GM12878 (cell line): Measurements from ENCODE around the gene DBNL.

Source experiments
- ATF3 ChIP-seq: IDR thresholded peaks from 2 replicates; pipeline ENCODE4 v1.6.1; 2011; ENCODE audit warnings: low read depth, mild to moderate bottlenecking, low read length, moderate library complexity, borderline replicate concordance; ENCODE audit errors: extremely low read depth
- BRCA1 ChIP-seq: IDR thresholded peaks from 2 replicates; pipeline ENCODE4 v1.6.1; 2011; ENCODE audit warnings: low read depth, low read length, improper control_type of control experiment
- EGR1 ChIP-seq, 2 experiments: IDR thresholded peaks; 1 replicate in 1 of 2; 2 replicates in 1 of 2; pipeline ENCODE4 v1.6.1; 2011 to 2012; ENCODE audit warnings: low read depth in 2 of 2, low read length in 2 of 2, borderline replicate concordance in 1 of 2, mild to moderate bottlenecking in 1 of 2, moderate library complexity in 1 of 2
- HCFC1 ChIP-seq: fragments of 150-350 bp; IDR thresholded peaks from 2 replicates; pipeline ENCODE4 v1.6.1; 2014; ENCODE audit warnings: low read length
- MAX ChIP-seq: IDR thresholded peaks from 2 replicates; pipeline ENCODE4 v1.6.1; 2012; ENCODE audit warnings: low read depth, low read length, improper control_type of control experiment
- NFYB ChIP-seq: IDR thresholded peaks from 2 replicates; pipeline ENCODE4 v1.6.1; 2011; ENCODE audit warnings: low read depth, mild to moderate bottlenecking, low read length, improper control_type of control experiment, moderate library complexity; ENCODE audit not compliant: insufficient read depth
- PBX3 ChIP-seq: IDR thresholded peaks from 2 replicates; pipeline ENCODE4 v1.6.1; 2011; ENCODE audit warnings: mild to moderate bottlenecking, low read depth, low read length, moderate library complexity; ENCODE audit not compliant: insufficient replicate concordance
- POLR2A ChIP-seq: IDR thresholded peaks from 2 replicates; pipeline ENCODE4 v1.6.1; 2011; ENCODE audit warnings: low read depth, mild to moderate bottlenecking, low read length
- TAF1 ChIP-seq: IDR thresholded peaks from 2 replicates; pipeline ENCODE4 v1.6.1; 2011; ENCODE audit warnings: mild to moderate bottlenecking, low read depth, low read length, borderline replicate concordance
- TF ChIP-seq, protein P1 (sequence below): IDR thresholded peaks from 2 replicates; pipeline ENCODE4 v1.6.1; 2011; ENCODE audit warnings: borderline replicate concordance, low read depth, mild to moderate bottlenecking, moderate library complexity, mixed read lengths, low read length; ENCODE audit not compliant: insufficient read depth; ENCODE audit errors: extremely low read length
- TF ChIP-seq, protein P2 (sequence below), 3 experiments: IDR thresholded peaks in 2 of 3; conservative IDR thresholded peaks in 1 of 3; 2 replicates each; pipeline ENCODE4 v1.5.1; 2011; ENCODE audit warnings: low read depth in 3 of 3, low read length in 3 of 3, mild to moderate bottlenecking in 3 of 3, control low read depth in 2 of 3, moderate library complexity in 2 of 3, inconsistent platforms in 1 of 3, mixed read lengths in 1 of 3; ENCODE audit not compliant: control insufficient read depth in 2 of 3, insufficient read depth in 1 of 3; ENCODE audit errors: extremely low read depth in 1 of 3

GRCh38 chr7:44061645-44062179 lies 17.2 kb downstream of the DBNL start:
- TF ChIP-seq HCFC1 (no peak), TAF1 (no peak), POLR2A (no peak), ATF3 (no peak), EGR1 (IDR thresholded peaks at IDR 0.05; ENCODE audit: borderline replicate concordance in 1 of 2, low read depth in 2 of 2, low read length in 2 of 2) (no peak), PBX3 (no peak), MAX (no peak), BRCA1 (no peak), NFYB (no peak)
- TF ChIP-seq, protein P1, sequence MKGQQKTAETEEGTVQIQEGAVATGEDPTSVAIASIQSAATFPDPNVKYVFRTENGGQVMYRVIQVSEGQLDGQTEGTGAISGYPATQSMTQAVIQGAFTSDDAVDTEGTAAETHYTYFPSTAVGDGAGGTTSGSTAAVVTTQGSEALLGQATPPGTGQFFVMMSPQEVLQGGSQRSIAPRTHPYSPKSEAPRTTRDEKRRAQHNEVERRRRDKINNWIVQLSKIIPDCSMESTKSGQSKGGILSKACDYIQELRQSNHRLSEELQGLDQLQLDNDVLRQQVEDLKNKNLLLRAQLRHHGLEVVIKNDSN: no peak
- TF ChIP-seq, protein P2, sequence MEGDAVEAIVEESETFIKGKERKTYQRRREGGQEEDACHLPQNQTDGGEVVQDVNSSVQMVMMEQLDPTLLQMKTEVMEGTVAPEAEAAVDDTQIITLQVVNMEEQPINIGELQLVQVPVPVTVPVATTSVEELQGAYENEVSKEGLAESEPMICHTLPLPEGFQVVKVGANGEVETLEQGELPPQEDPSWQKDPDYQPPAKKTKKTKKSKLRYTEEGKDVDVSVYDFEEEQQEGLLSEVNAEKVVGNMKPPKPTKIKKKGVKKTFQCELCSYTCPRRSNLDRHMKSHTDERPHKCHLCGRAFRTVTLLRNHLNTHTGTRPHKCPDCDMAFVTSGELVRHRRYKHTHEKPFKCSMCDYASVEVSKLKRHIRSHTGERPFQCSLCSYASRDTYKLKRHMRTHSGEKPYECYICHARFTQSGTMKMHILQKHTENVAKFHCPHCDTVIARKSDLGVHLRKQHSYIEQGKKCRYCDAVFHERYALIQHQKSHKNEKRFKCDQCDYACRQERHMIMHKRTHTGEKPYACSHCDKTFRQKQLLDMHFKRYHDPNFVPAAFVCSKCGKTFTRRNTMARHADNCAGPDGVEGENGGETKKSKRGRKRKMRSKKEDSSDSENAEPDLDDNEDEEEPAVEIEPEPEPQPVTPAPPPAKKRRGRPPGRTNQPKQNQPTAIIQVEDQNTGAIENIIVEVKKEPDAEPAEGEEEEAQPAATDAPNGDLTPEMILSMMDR (IDR thresholded peaks at IDR 0.05 in 2 of 3, conservative IDR thresholded peaks at IDR 0.05 in 1 of 3; ENCODE audit: control insufficient read depth in 2 of 3, extremely low read depth in 1 of 3, insufficient read depth in 1 of 3, low read depth in 3 of 3, low read length in 3 of 3): no peak
